OCI-LY1 (cell line): ENCODE data around the gene DZIP3.

Source experiments
- H2AFZ ChIP-seq: fragments of 200-600 bp; sonication (generic), shearing (Covaris generic); 2 replicates; pipeline ENCODE4 v1.6.0; 2014; ENCODE audit warnings: antibody characterized with exemption, mild to moderate bottlenecking, low read length
- H3F3A ChIP-seq: fragments of 200-600 bp; sonication (generic), shearing (Covaris generic); 2 replicates; pipeline ENCODE4 v1.6.0; 2014; ENCODE audit warnings: mild to moderate bottlenecking, antibody characterized with exemption, low read length, moderate library complexity; ENCODE audit not compliant: insufficient read depth
- H3K27ac ChIP-seq: fragments of 200-600 bp; sonication (generic); 2 replicates; pipeline ENCODE4 v1.5.1; 2014; ENCODE audit warnings: low read length, mixed run types, mild to moderate bottlenecking, low read depth; ENCODE audit not compliant: poor library complexity, severe bottlenecking
- H3K27me3 ChIP-seq: fragments of 200-600 bp; sonication (generic); 2 replicates; pipeline ENCODE4 v1.6.0; 2014; ENCODE audit warnings: antibody characterized with exemption, mild to moderate bottlenecking, low read length, moderate library complexity; ENCODE audit not compliant: insufficient read depth
- H3K36me3 ChIP-seq: fragments of 200-600 bp; sonication (generic); 2 replicates; pipeline ENCODE4 v1.6.1; 2014; ENCODE audit warnings: mild to moderate bottlenecking, antibody characterized with exemption, low read length, moderate library complexity, mixed read lengths; ENCODE audit not compliant: insufficient read depth
- H3K4me1 ChIP-seq: fragments of 200-600 bp; sonication (generic); 2 replicates; pipeline ENCODE4 v1.5.1; 2014; ENCODE audit warnings: mild to moderate bottlenecking, low read length, moderate library complexity; ENCODE audit not compliant: insufficient read depth, severe bottlenecking
- H3K4me2 ChIP-seq: fragments of 200-600 bp; sonication (generic), shearing (Covaris generic); 2 replicates; pipeline ENCODE4 v1.6.1; 2014; ENCODE audit warnings: low read length
- H3K4me3 ChIP-seq: fragments of 200-600 bp; sonication (generic); 2 replicates; pipeline ENCODE4 v1.5.1; 2014; ENCODE audit warnings: low read length, low read depth, mild to moderate bottlenecking, mixed read lengths; ENCODE audit not compliant: poor library complexity, severe bottlenecking
- H3K79me2 ChIP-seq: fragments of 200-600 bp; shearing (Covaris generic); 2 replicates; pipeline ENCODE4 v1.6.1; 2016; ENCODE audit warnings: mixed run types, low read length, mixed read lengths; ENCODE audit not compliant: insufficient read depth
- H3K9ac ChIP-seq: fragments of 200-600 bp; sonication (generic), shearing (Covaris generic); 2 replicates; pipeline ENCODE4 v1.6.1; 2014; ENCODE audit warnings: mild to moderate bottlenecking, low read length, mixed read lengths
- H3K9me2 ChIP-seq: fragments of 200-600 bp; sonication (generic), shearing (Covaris generic); 2 replicates; pipeline ENCODE4 v1.6.1; 2014; ENCODE audit warnings: low read depth, mild to moderate bottlenecking, low read length, mixed read lengths
- H3K9me3 ChIP-seq: fragments of 200-600 bp; shearing (Covaris generic); 2 replicates; pipeline ENCODE4 v1.6.1; 2014; ENCODE audit warnings: low read length, mixed read lengths
- H4K20me1 ChIP-seq: fragments of 200-600 bp; sonication (generic), shearing (Covaris generic); 2 replicates; pipeline ENCODE4 v1.6.0; 2016; ENCODE audit warnings: mild to moderate bottlenecking, low read length; ENCODE audit not compliant: insufficient read depth
- EZH2 ChIP-seq: fragments of 200-600 bp; sonication (generic), shearing (Covaris generic); IDR thresholded peaks from 2 replicates; pipeline ENCODE4 v1.8.0; 2017; ENCODE audit warnings: borderline replicate concordance, mixed run types, mild to moderate bottlenecking, antibody characterized with exemption, low read length, moderate library complexity, mixed read lengths
- TF ChIP-seq, protein P1 (sequence below): fragments of 200-600 bp; sonication (generic), shearing (Covaris generic); IDR thresholded peaks from 2 replicates; pipeline ENCODE4 v1.5.1; 2017; ENCODE audit warnings: mild to moderate bottlenecking, antibody characterized with exemption, low read length, moderate library complexity, mixed read lengths

DZIP3 gene

DNA sequence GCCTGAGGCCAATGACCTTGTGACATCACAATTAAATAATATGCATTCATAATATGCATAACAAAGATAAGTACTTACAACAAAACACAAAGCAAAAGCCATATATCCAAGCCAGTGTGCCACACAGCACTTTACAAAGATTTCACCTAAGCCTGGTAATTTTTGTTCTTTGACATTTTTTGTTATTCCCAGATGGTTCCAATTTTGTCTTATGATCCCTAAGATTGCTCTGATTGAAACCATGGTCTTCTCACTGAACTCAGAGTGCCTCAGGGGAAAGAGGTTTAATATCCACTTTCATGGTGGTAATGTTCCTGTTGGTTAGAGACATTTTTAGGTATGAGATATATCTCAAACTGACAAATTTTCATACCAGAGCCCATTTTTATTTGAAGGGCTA, 138.6 kb downstream of the DZIP3 start:
- Histone ChIP-seq H3K27ac (no peak overlapping the region), H3K4me3 (no peak overlapping the region), H3K9ac (no peak overlapping the region), H3K4me2 (no peak overlapping the region), H3K27me3 (no peaks in the 10 kb centered on the region), H3K9me2 (no peaks in the 10 kb centered on the region), H3K9me3 (no peaks in the 10 kb centered on the region), H4K20me1 (no peaks in the 10 kb centered on the region), H3K36me3 (no peaks in the 10 kb centered on the region), H3K4me1 (no peaks in the 10 kb centered on the region), H3F3A (no peaks in the 10 kb centered on the region), H2AFZ (no peak overlapping the region), H3K79me2 (no peaks in the 10 kb centered on the region)
- TF ChIP-seq EZH2, result no peak
- TF ChIP-seq, protein P1, sequence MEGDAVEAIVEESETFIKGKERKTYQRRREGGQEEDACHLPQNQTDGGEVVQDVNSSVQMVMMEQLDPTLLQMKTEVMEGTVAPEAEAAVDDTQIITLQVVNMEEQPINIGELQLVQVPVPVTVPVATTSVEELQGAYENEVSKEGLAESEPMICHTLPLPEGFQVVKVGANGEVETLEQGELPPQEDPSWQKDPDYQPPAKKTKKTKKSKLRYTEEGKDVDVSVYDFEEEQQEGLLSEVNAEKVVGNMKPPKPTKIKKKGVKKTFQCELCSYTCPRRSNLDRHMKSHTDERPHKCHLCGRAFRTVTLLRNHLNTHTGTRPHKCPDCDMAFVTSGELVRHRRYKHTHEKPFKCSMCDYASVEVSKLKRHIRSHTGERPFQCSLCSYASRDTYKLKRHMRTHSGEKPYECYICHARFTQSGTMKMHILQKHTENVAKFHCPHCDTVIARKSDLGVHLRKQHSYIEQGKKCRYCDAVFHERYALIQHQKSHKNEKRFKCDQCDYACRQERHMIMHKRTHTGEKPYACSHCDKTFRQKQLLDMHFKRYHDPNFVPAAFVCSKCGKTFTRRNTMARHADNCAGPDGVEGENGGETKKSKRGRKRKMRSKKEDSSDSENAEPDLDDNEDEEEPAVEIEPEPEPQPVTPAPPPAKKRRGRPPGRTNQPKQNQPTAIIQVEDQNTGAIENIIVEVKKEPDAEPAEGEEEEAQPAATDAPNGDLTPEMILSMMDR, result no peak

DNA sequence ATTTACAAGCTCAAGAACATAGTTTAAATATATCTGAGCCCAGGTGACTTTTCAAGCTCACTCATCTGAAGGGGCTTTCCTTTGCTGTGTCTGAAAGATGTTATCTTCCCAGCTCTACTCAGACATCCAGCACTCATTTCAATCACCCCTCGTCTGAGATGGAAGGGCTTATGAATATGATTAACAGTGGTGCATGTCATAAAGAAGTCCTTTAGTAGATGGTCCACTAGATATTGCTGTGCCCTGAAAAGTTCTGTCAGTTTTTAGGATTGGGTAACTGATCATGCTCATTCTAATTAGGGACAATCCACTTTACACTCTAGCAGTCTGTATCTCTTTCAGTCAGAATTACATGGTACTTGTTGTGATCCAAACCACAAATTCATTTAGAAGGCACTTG, 139.4 kb downstream of the DZIP3 start:
- no peaks in the 10 kb centered on the region for H3K36me3 ChIP-seq
- no peaks in the 10 kb centered on the region for H3K9me3 ChIP-seq
- TF ChIP-seq, protein P1, result no peak
- no peak for TF ChIP-seq EZH2
- no peaks in the 10 kb centered on the region for H3K27me3 ChIP-seq
- H2AFZ ChIP-seq, result no peak overlapping the region
- no peak overlapping the region for H3K4me2 ChIP-seq
- no peaks in the 10 kb centered on the region for H3K4me1 ChIP-seq
- H3K9ac ChIP-seq, result no peak overlapping the region
- no peaks in the 10 kb centered on the region for H3K79me2 ChIP-seq
- no peak overlapping the region for H3K27ac ChIP-seq
- no peaks in the 10 kb centered on the region for H3K9me2 ChIP-seq
- H3F3A ChIP-seq, result no peaks in the 10 kb centered on the region
- H4K20me1 ChIP-seq, result no peaks in the 10 kb centered on the region
- no peak overlapping the region for H3K4me3 ChIP-seq

DNA sequence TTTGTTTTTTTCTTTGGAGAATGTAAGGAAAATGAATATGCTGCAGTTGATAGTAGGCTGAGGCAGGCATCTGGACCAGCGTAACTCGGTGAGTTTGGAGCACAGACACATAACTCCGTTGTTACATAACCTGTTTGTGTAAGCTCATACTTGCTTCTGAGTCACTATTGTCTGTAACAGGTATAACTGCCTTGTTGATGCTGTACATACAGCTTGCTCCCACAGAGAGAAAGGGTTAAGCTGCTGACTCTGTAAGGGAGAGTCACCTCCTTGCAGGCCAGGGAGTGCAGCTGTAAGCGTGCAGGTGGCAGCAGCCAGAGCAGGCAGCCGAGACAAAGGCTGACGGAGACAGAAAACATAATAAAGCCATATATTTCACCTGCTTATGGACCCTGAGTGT, 147.3 kb downstream of the DZIP3 start:
- Histone ChIP-seq H3K27ac (no peak overlapping the region), H3K4me3 (no peak overlapping the region), H2AFZ (no peak overlapping the region), H3K9me2 (no peaks in the 10 kb centered on the region), H3K9me3 (no peaks in the 10 kb centered on the region), H4K20me1 (no peaks in the 10 kb centered on the region), H3F3A (no peaks in the 10 kb centered on the region), H3K27me3 (no peaks in the 10 kb centered on the region), H3K9ac (no peak overlapping the region), H3K79me2 (no peaks in the 10 kb centered on the region), H3K36me3 (no peaks in the 10 kb centered on the region), H3K4me2 (no peak overlapping the region), H3K4me1 (no peaks in the 10 kb centered on the region)
- no peak for TF ChIP-seq EZH2
- TF ChIP-seq, protein P1, result no peak
